IPS-18a (cell line): Measurements from ENCODE around the gene ZSCAN29.
"Not testable (repeated sequence)": the region's sequence is repeated elsewhere in the genome, so short reads cannot be mapped to it uniquely, and the experiment has no call there.

ENCODE experiments used
- H3K27ac ChIP-seq: one replicate; pipeline ENCODE4 v1.5.1; 2013; ENCODE audit warnings: low read length
- H3K27me3 ChIP-seq: one replicate; pipeline ENCODE4 v1.6.1; 2013; ENCODE audit warnings: mild to moderate bottlenecking, low read length; ENCODE audit not compliant: control insufficient read depth, insufficient read depth
- H3K36me3 ChIP-seq: one replicate; pipeline ENCODE4 v1.6.1; 2013; ENCODE audit warnings: low read depth, low read length; ENCODE audit not compliant: control insufficient read depth
- H3K4me1 ChIP-seq: one replicate; pipeline ENCODE4 v1.6.1; 2013; ENCODE audit warnings: low read depth, low read length; ENCODE audit not compliant: control insufficient read depth
- H3K4me3 ChIP-seq: one replicate; pipeline ENCODE4 v1.5.1; 2013; ENCODE audit warnings: low read length
- H3K9ac ChIP-seq: one replicate; pipeline ENCODE4 v1.6.1; 2013; ENCODE audit warnings: mild to moderate bottlenecking, low read length, moderate library complexity
- H3K9me3 ChIP-seq: one replicate; pipeline ENCODE4 v1.6.1; 2013; ENCODE audit warnings: low read depth, low read length; ENCODE audit not compliant: control insufficient read depth

Gene ZSCAN29

GRCh38 chr15:43393592-43393991 is 22.7 kb upstream of the ZSCAN29 start:
- not testable (repeated sequence) for H3K27me3 ChIP-seq, H3K9ac ChIP-seq, H3K9me3 ChIP-seq, H3K4me3 ChIP-seq, H3K27ac ChIP-seq, H3K4me1 ChIP-seq
- peaks cover 37% of the 10 kb centered on the region for H3K36me3 ChIP-seq

- Histone ChIP-seq H3K27ac (no peak overlapping the region), H3K27me3 (no peaks in the 10 kb centered on the region), H3K4me1 (no peaks in the 10 kb centered on the region), H3K9me3 (no peaks in the 10 kb centered on the region), H3K4me3 (no peak overlapping the region), H3K9ac (no peak overlapping the region), H3K36me3 (peaks cover 25% of the 10 kb centered on the region)
These were observed 19.9 kb upstream of the ZSCAN29 start for GRCh38 chr15:43390723-43391122.

GRCh38 chr15:43383070-43383469 is 12.2 kb upstream of the ZSCAN29 start:
- Histone ChIP-seq H3K27ac (no peak overlapping the region), H3K9ac (no peak overlapping the region), H3K9me3 (no peaks in the 10 kb centered on the region), H3K4me3 (no peak overlapping the region), H3K36me3 (peaks cover 42% of the 10 kb centered on the region), H3K4me1 (no peaks in the 10 kb centered on the region), H3K27me3 (no peaks in the 10 kb centered on the region)

GRCh38 chr15:43382310-43382709 is 11.5 kb upstream of the ZSCAN29 start:
- no peak overlapping the region for H3K9ac ChIP-seq
- no peak overlapping the region for H3K4me3 ChIP-seq
- H3K4me1 ChIP-seq = no peaks in the 10 kb centered on the region
- no peak overlapping the region for H3K27ac ChIP-seq
- H3K36me3 ChIP-seq = peaks cover 43% of the 10 kb centered on the region
- H3K27me3 ChIP-seq = no peaks in the 10 kb centered on the region
- no peaks in the 10 kb centered on the region for H3K9me3 ChIP-seq

- H3K27ac ChIP-seq = no peak overlapping the region
- H3K27me3 ChIP-seq = no peaks in the 10 kb centered on the region
- no peak overlapping the region for H3K9ac ChIP-seq
- H3K9me3 ChIP-seq = no peaks in the 10 kb centered on the region
- H3K4me1 ChIP-seq = no peaks in the 10 kb centered on the region
- H3K4me3 ChIP-seq = no peak overlapping the region
- H3K36me3 ChIP-seq = peaks cover 31% of the 10 kb centered on the region
These were observed 7.8 kb upstream of the ZSCAN29 start for GRCh38 chr15:43378601-43379000.

- H3K9me3 ChIP-seq = no peaks in the 10 kb centered on the region
- H3K4me1 ChIP-seq = peaks cover 6% of the 10 kb centered on the region
- no peaks in the 10 kb centered on the region for H3K27me3 ChIP-seq
- no peak overlapping the region for H3K9ac ChIP-seq
- no peak overlapping the region for H3K4me3 ChIP-seq
- H3K36me3 ChIP-seq = peaks cover 20% of the 10 kb centered on the region
- no peak overlapping the region for H3K27ac ChIP-seq
These were observed 5.3 kb upstream of the ZSCAN29 start for GRCh38 chr15:43376017-43376705.

GRCh38 chr15:43370310-43370974 is 401 bp downstream of the ZSCAN29 start:
- Histone ChIP-seq H3K9me3 (no peaks in the 10 kb centered on the region), H3K36me3 (peaks cover 33% of the 10 kb centered on the region), H3K27ac (no peak overlapping the region), H3K27me3 (no peaks in the 10 kb centered on the region), H3K4me1 (peaks cover 16% of the 10 kb centered on the region), H3K9ac (peak overlapping the region; percentile 85), H3K4me3 (peak overlapping the region; percentile 96)

GRCh38 chr15:43361313-43361903 is 9.4 kb downstream of the ZSCAN29 start:
- no peaks in the 10 kb centered on the region for H3K27me3 ChIP-seq
- H3K36me3 ChIP-seq = peaks cover 63% of the 10 kb centered on the region
- H3K4me1 ChIP-seq = no peaks in the 10 kb centered on the region
- no peak overlapping the region for H3K27ac ChIP-seq
- H3K9ac ChIP-seq = no peak overlapping the region
- H3K9me3 ChIP-seq = peaks cover 21% of the 10 kb centered on the region
- H3K4me3 ChIP-seq = no peak overlapping the region

- H3K4me1 ChIP-seq = no peaks in the 10 kb centered on the region
- no peaks in the 10 kb centered on the region for H3K27me3 ChIP-seq
- no peak overlapping the region for H3K4me3 ChIP-seq
- H3K36me3 ChIP-seq = peaks cover 57% of the 10 kb centered on the region
- no peak overlapping the region for H3K27ac ChIP-seq
- H3K9me3 ChIP-seq = peaks cover 21% of the 10 kb centered on the region
- no peak overlapping the region for H3K9ac ChIP-seq
These were observed 10.0 kb downstream of the ZSCAN29 start for GRCh38 chr15:43360821-43361220.

- Histone ChIP-seq H3K4me3 (no peak overlapping the region), H3K9me3 (no peaks in the 10 kb centered on the region), H3K27ac (no peak overlapping the region), H3K9ac (no peak overlapping the region), H3K4me1 (no peaks in the 10 kb centered on the region), H3K27me3 (no peaks in the 10 kb centered on the region), H3K36me3 (peaks cover 19% of the 10 kb centered on the region)
These were observed 18.0 kb downstream of the ZSCAN29 start for GRCh38 chr15:43352693-43353382.

- Histone ChIP-seq H3K36me3 (peaks cover 23% of the 10 kb centered on the region), H3K4me3 (no peak overlapping the region)
These were observed 23.7 kb downstream of the ZSCAN29 start for GRCh38 chr15:43347114-43347513.

More at GRCh38 chr15:43347114-43347513, 23.7 kb downstream of the ZSCAN29 start:
- H3K9me3 ChIP-seq = no peaks in the 10 kb centered on the region
- no peak overlapping the region for H3K9ac ChIP-seq
- no peak overlapping the region for H3K27ac ChIP-seq
- H3K4me1 ChIP-seq = no peaks in the 10 kb centered on the region
- no peaks in the 10 kb centered on the region for H3K27me3 ChIP-seq
